SJSA1 (cell line): ENCODE data around the gene MAP4K4. TPM values are rescaled to one million over a fixed set of nuclear protein-coding genes. Genes with fewer than 3 reads are reported as not detected.

Source experiments
- DNase-seq, 2 experiments: peaks; one replicate each; pipeline ENCODE4 v3.0.0-alpha.2; 2015 to 2020; ENCODE audit warnings: low spot score in 2 of 2, low read depth in 1 of 2
- H3K27ac ChIP-seq: fragments of 250-450 bp; sonication (Bioruptor Pico); 2 replicates; pipeline ENCODE4 v1.5.1; 2020; ENCODE audit warnings: mild to moderate bottlenecking, moderate library complexity
- H3K27me3 ChIP-seq: fragments of 250-450 bp; sonication (Bioruptor Pico); replicated peaks from 2 replicates; pipeline ENCODE4 v1.5.1; 2020; ENCODE audit warnings: mild to moderate bottlenecking, moderate library complexity
- H3K36me3 ChIP-seq: fragments of 250-450 bp; sonication (Bioruptor Pico); 2 replicates; pipeline ENCODE4 v1.5.1; 2020; ENCODE audit warnings: mild to moderate bottlenecking
- H3K4me1 ChIP-seq: fragments of 250-450 bp; sonication (Bioruptor Pico); replicated peaks from 2 replicates; pipeline ENCODE4 v1.6.1; 2021; ENCODE audit warnings: mild to moderate bottlenecking
- H3K4me3 ChIP-seq: fragments of 250-450 bp; sonication (Bioruptor Pico); 2 replicates; pipeline ENCODE4 v1.5.1; 2020; ENCODE audit warnings: mild to moderate bottlenecking
- H3K9me3 ChIP-seq: fragments of 250-450 bp; sonication (Bioruptor Pico); replicated peaks from 2 replicates; pipeline ENCODE4 v1.5.1; 2020; ENCODE audit warnings: mild to moderate bottlenecking
- total RNA-seq: library from RNA; depleted of rRNA; stranded (reverse); fragments of >200 nt; shearing (Covaris generic); gene quantifications from 2 replicates; pipeline ENCODE4 v1.2.3, GENCODE V29; 2014

The MAP4K4 gene
- total RNA-seq, 1 experiment from 2014 or later = 83.1 TPM

- Histone ChIP-seq H3K4me3 (no peak overlapping the region), H3K27ac (no peak overlapping the region), H3K36me3 (peaks cover 10% of the 10 kb centered on the region), H3K4me1 (peaks cover 71% of the 10 kb centered on the region), H3K9me3 (no peaks in the 10 kb centered on the region), H3K27me3 (no peaks in the 10 kb centered on the region)
- peak in 1 of 2 experiments; percentile 62 for DNase-seq
Observed at GRCh38 chr2:101821828-101822458, 124.4 kb downstream of the MAP4K4 start.

- Histone ChIP-seq H3K4me3 (no peak overlapping the region), H3K9me3 (no peaks in the 10 kb centered on the region), H3K27me3 (no peaks in the 10 kb centered on the region), H3K36me3 (peaks cover 17% of the 10 kb centered on the region), H3K27ac (no peak overlapping the region), H3K4me1 (peaks cover 82% of the 10 kb centered on the region)
- peak; percentile 64 to 65 for DNase-seq
Observed at GRCh38 chr2:101823347-101823791, 125.9 kb downstream of the MAP4K4 start.

GRCh38 chr2:101823859-101824258 lies 126.4 kb downstream of the MAP4K4 start:
- no peak overlapping the region for H3K4me3 ChIP-seq
- no peak for DNase-seq
- no peak overlapping the region for H3K27ac ChIP-seq
- H3K9me3 ChIP-seq = no peaks in the 10 kb centered on the region
- H3K4me1 ChIP-seq = peaks cover 82% of the 10 kb centered on the region
- H3K27me3 ChIP-seq = no peaks in the 10 kb centered on the region
- H3K36me3 ChIP-seq = peaks cover 18% of the 10 kb centered on the region

- no peak overlapping the region for H3K4me3 ChIP-seq
- H3K36me3 ChIP-seq = peaks cover 43% of the 10 kb centered on the region
- no peak for DNase-seq
- H3K27ac ChIP-seq = peak overlapping the region; percentile 88
- peaks cover 82% of the 10 kb centered on the region for H3K4me1 ChIP-seq
- no peaks in the 10 kb centered on the region for H3K9me3 ChIP-seq
- no peaks in the 10 kb centered on the region for H3K27me3 ChIP-seq
Observed at GRCh38 chr2:101826716-101827115, 129.2 kb downstream of the MAP4K4 start.

- H3K4me1 ChIP-seq = peaks cover 77% of the 10 kb centered on the region
- H3K36me3 ChIP-seq = peaks cover 47% of the 10 kb centered on the region
- DNase-seq = peak; percentile 77 to 89
Observed at GRCh38 chr2:101827246-101827645, 129.7 kb downstream of the MAP4K4 start.

GRCh38 chr2:101828257-101828656 lies 130.8 kb downstream of the MAP4K4 start:
- no peak overlapping the region for H3K4me3 ChIP-seq
- peak overlapping the region; percentile 88 for H3K27ac ChIP-seq
- H3K4me1 ChIP-seq = peaks cover 67% of the 10 kb centered on the region
- no peaks in the 10 kb centered on the region for H3K27me3 ChIP-seq
- DNase-seq = no peak
- H3K9me3 ChIP-seq = no peaks in the 10 kb centered on the region
- H3K36me3 ChIP-seq = peaks cover 53% of the 10 kb centered on the region

More at GRCh38 chr2:101827246-101827645, 129.7 kb downstream of the MAP4K4 start:
- Histone ChIP-seq H3K4me3 (no peak overlapping the region), H3K27me3 (no peaks in the 10 kb centered on the region), H3K9me3 (no peaks in the 10 kb centered on the region), H3K27ac (peak overlapping the region; percentile 88)

GRCh38 chr2:101828673-101829334 lies 131.3 kb downstream of the MAP4K4 start:
- Histone ChIP-seq H3K27me3 (no peaks in the 10 kb centered on the region), H3K4me1 (peaks cover 62% of the 10 kb centered on the region), H3K4me3 (no peak overlapping the region), H3K27ac (peak overlapping the region; percentile 88), H3K36me3 (peaks cover 53% of the 10 kb centered on the region), H3K9me3 (no peaks in the 10 kb centered on the region)
- no peak for DNase-seq

GRCh38 chr2:101829429-101829828 lies 131.9 kb downstream of the MAP4K4 start:
- H3K4me1 ChIP-seq = peaks cover 57% of the 10 kb centered on the region
- peak overlapping the region; percentile 66 for H3K27ac ChIP-seq

GRCh38 chr2:101830146-101830545 lies 132.6 kb downstream of the MAP4K4 start:
- Histone ChIP-seq H3K27me3 (no peaks in the 10 kb centered on the region), H3K27ac (peak overlapping the region; percentile 66), H3K4me3 (no peak overlapping the region), H3K9me3 (no peaks in the 10 kb centered on the region), H3K36me3 (peaks cover 60% of the 10 kb centered on the region), H3K4me1 (peaks cover 56% of the 10 kb centered on the region)
- no peak for DNase-seq

More at GRCh38 chr2:101829429-101829828, 131.9 kb downstream of the MAP4K4 start:
- H3K9me3 ChIP-seq = no peaks in the 10 kb centered on the region
- no peaks in the 10 kb centered on the region for H3K27me3 ChIP-seq
- DNase-seq = no peak
- peaks cover 56% of the 10 kb centered on the region for H3K36me3 ChIP-seq
- no peak overlapping the region for H3K4me3 ChIP-seq

GRCh38 chr2:101830555-101830954 lies 133.0 kb downstream of the MAP4K4 start:
- Histone ChIP-seq H3K27me3 (no peaks in the 10 kb centered on the region), H3K4me1 (peaks cover 56% of the 10 kb centered on the region), H3K36me3 (peaks cover 60% of the 10 kb centered on the region), H3K9me3 (no peaks in the 10 kb centered on the region), H3K4me3 (no peak overlapping the region), H3K27ac (peak overlapping the region; percentile 66)
- peak; percentile 56 to 58 for DNase-seq

- Histone ChIP-seq H3K4me1 (peaks cover 53% of the 10 kb centered on the region), H3K36me3 (peaks cover 65% of the 10 kb centered on the region), H3K9me3 (no peaks in the 10 kb centered on the region), H3K27me3 (no peaks in the 10 kb centered on the region), H3K4me3 (no peak overlapping the region), H3K27ac (peak overlapping the region; percentile 66)
- DNase-seq = peak; percentile 62 to 71
Observed at GRCh38 chr2:101831351-101831865, 133.9 kb downstream of the MAP4K4 start.

- Histone ChIP-seq H3K27me3 (no peaks in the 10 kb centered on the region), H3K9me3 (no peaks in the 10 kb centered on the region), H3K27ac (no peak overlapping the region), H3K36me3 (peaks cover 65% of the 10 kb centered on the region), H3K4me3 (no peak overlapping the region), H3K4me1 (peaks cover 48% of the 10 kb centered on the region)
- DNase-seq = no peak
Observed at GRCh38 chr2:101832114-101832513, 134.6 kb downstream of the MAP4K4 start.

- Histone ChIP-seq H3K27me3 (no peaks in the 10 kb centered on the region), H3K27ac (no peak overlapping the region), H3K9me3 (no peaks in the 10 kb centered on the region), H3K36me3 (peaks cover 67% of the 10 kb centered on the region), H3K4me1 (peaks cover 30% of the 10 kb centered on the region), H3K4me3 (no peak overlapping the region)
- DNase-seq = no peak
Observed at GRCh38 chr2:101833890-101834523, 136.5 kb downstream of the MAP4K4 start.

GRCh38 chr2:101837354-101837753 lies 139.8 kb downstream of the MAP4K4 start:
- peaks cover 66% of the 10 kb centered on the region for H3K36me3 ChIP-seq
- no peaks in the 10 kb centered on the region for H3K27me3 ChIP-seq
- no peak for DNase-seq
- H3K4me1 ChIP-seq = peaks cover 2% of the 10 kb centered on the region
- H3K9me3 ChIP-seq = no peaks in the 10 kb centered on the region
- H3K27ac ChIP-seq = no peak overlapping the region
- no peak overlapping the region for H3K4me3 ChIP-seq
